A549 (cell line): ENCODE results near the gene INPP1. TPM values are rescaled to one million over a fixed set of nuclear protein-coding genes. Genes with fewer than 3 reads are reported as not detected.

ENCODE experiments used
- ATAC-seq, 2 experiments: fragments of 200-7000 bp in 1 of 2; fragments of >200 bp in 1 of 2; cut with Nextera tagmentation in 1 of 2; cut with Tn5 transposase in 1 of 2; 3 replicates each; pipeline versions ENCODE4 v1.8.0 to v1.9.1; 2018 to 2020; ENCODE audit warnings: mild to moderate bottlenecking in 1 of 2, moderate library complexity in 1 of 2
- CTCF ChIA-PET: fragments of 300-600 bp; sonication (Branson Sonifier 250); formaldehyde crosslinking; extraction: SDS; loops from one replicate; lab custom pipeline; 2021; ENCODE audit warnings: antibody characterized with exemption, inconsistent platforms; lab: Yijun Ruan, JAX
- POLR2A ChIA-PET: fragments of 350-600 bp; formaldehyde crosslinking; extraction: SDS; loops from one replicate; lab custom pipeline; 2021; ENCODE audit warnings: antibody characterized with exemption, inconsistent platforms; lab: Yijun Ruan, JAX
- DNase-seq, 2 experiments: peaks; one replicate each; pipeline versions ENCODE4 v3.0.0 to v3.0.0-alpha.2; 2011 to 2016; ENCODE audit warnings: low read depth in 1 of 2, low spot score in 1 of 2
- FAIRE-seq: peaks from 2 replicates; lab custom pipeline; 2011; peaks lifted over from hg19 to GRCh38; lab: Jason Lieb, UNC
- H3K27ac ChIP-seq, 2 experiments: fragments of >200 bp; sonication (Bioruptor Twin); formaldehyde crosslinking; 3 replicates each; pipeline ENCODE4 v1.5.1; 2016 to 2017
- H3K4me1 ChIP-seq: fragments of >200 bp; sonication (Bioruptor Twin); formaldehyde crosslinking; 3 replicates; pipeline ENCODE4 v1.6.1; 2016
- H3K4me2 ChIP-seq: fragments of >200 bp; sonication (Bioruptor Twin); formaldehyde crosslinking; 3 replicates; pipeline ENCODE4 v1.6.1; 2016
- H3K4me3 ChIP-seq: fragments of >200 bp; sonication (Bioruptor Twin); formaldehyde crosslinking; 3 replicates; pipeline ENCODE4 v1.5.1; 2016
- H3K9me3 ChIP-seq: fragments of >200 bp; sonication (Bioruptor Twin); formaldehyde crosslinking; 3 replicates; pipeline ENCODE4 v1.6.1; 2016
- BCL3 ChIP-seq: fragments of >200 bp; sonication (Bioruptor Twin); formaldehyde crosslinking; IDR thresholded peaks from 3 replicates; pipeline ENCODE4 v1.6.1; 2016
- CBX8 ChIP-seq: fragments of 200-600 bp; sonication (generic); IDR thresholded peaks from 2 replicates; pipeline ENCODE4 v1.6.1; 2016
- CEBPB ChIP-seq, 2 experiments: fragments of >200 bp in 1 of 2; sonication (Bioruptor Twin) in 1 of 2; formaldehyde crosslinking in 1 of 2; IDR thresholded peaks; 2 replicates each; pipeline ENCODE4 v1.6.1; 2012 to 2016
- CHD4 ChIP-seq: fragments of 200-600 bp; sonication (generic); IDR thresholded peaks from 2 replicates; pipeline ENCODE4 v1.6.1; 2016; ENCODE audit warnings: antibody characterized with exemption, mild to moderate bottlenecking, borderline replicate concordance
- EHF ChIP-seq: fragments of 250-450 bp; sonication (Bioruptor Pico); IDR thresholded peaks from 2 replicates; pipeline ENCODE4 v1.5.0; 2020; ENCODE audit warnings: mild to moderate bottlenecking
- EHMT2 ChIP-seq: fragments of 200-600 bp; sonication (generic); IDR thresholded peaks from 2 replicates; pipeline ENCODE4 v1.6.1; 2016; ENCODE audit warnings: antibody characterized with exemption, low read depth, mild to moderate bottlenecking, moderate library complexity
- EP300 ChIP-seq, 2 experiments: fragments of >200 bp; sonication (Bioruptor Twin); formaldehyde crosslinking; IDR thresholded peaks; 2 replicates in 1 of 2; 3 replicates in 1 of 2; pipeline ENCODE4 v1.6.1; 2016 to 2017
- ESRRA ChIP-seq: fragments of 150-350 bp; IDR thresholded peaks from 2 replicates; pipeline ENCODE4 v1.6.1; 2014; ENCODE audit warnings: mild to moderate bottlenecking, low read length, borderline replicate concordance
- FOSL2 ChIP-seq, 2 experiments: fragments of 450-650 bp in 1 of 2; fragments of >200 bp in 1 of 2; sonication (Bioruptor Twin) in 1 of 2; formaldehyde crosslinking; IDR thresholded peaks; 2 replicates each; pipeline versions ENCODE4 v1.5.0 to v1.6.1; 2016 to 2020; ENCODE audit warnings: mild to moderate bottlenecking in 1 of 2, moderate library complexity in 1 of 2
- FOXS1 ChIP-seq: fragments of 250-450 bp; sonication (Bioruptor Pico); IDR thresholded peaks from 2 replicates; pipeline ENCODE4 v1.5.0; 2020; ENCODE audit warnings: mild to moderate bottlenecking, moderate library complexity
- HES2 ChIP-seq: fragments of >200 bp; sonication (Bioruptor Twin); formaldehyde crosslinking; IDR thresholded peaks from 2 replicates; pipeline ENCODE4 v1.6.1; 2016
- HEYL ChIP-seq: fragments of 250-450 bp; sonication (Bioruptor Pico); IDR thresholded peaks from 2 replicates; pipeline ENCODE4 v1.8.0; 2021; ENCODE audit warnings: mild to moderate bottlenecking, moderate library complexity
- HOXB13 ChIP-seq: fragments of 250-450 bp; sonication (Bioruptor Pico); IDR thresholded peaks from 2 replicates; pipeline ENCODE4 v1.5.0; 2020; ENCODE audit warnings: low read depth, mild to moderate bottlenecking, moderate library complexity
- JUN ChIP-seq, 2 experiments: fragments of >200 bp; sonication (Bioruptor Twin); formaldehyde crosslinking; IDR thresholded peaks; 2 replicates in 1 of 2; 3 replicates in 1 of 2; pipeline ENCODE4 v1.6.1; 2016 to 2017
- MAZ ChIP-seq: fragments of 150-350 bp; IDR thresholded peaks from 2 replicates; pipeline ENCODE4 v1.6.1; 2014; ENCODE audit warnings: antibody characterized with exemption, low read depth, low read length, borderline replicate concordance
- MYC ChIP-seq: IDR thresholded peaks from 2 replicates; pipeline ENCODE4 v1.6.1; 2012; ENCODE audit warnings: mild to moderate bottlenecking, inconsistent platforms, low read length, improper control_type of control experiment, borderline replicate concordance
- NPAS2 ChIP-seq: fragments of 250-450 bp; sonication (Bioruptor Pico); IDR thresholded peaks from 2 replicates; pipeline ENCODE4 v1.8.0; 2022; ENCODE audit warnings: mild to moderate bottlenecking, moderate library complexity, borderline replicate concordance
- PHF8 ChIP-seq: fragments of 200-600 bp; sonication (generic); IDR thresholded peaks from 2 replicates; pipeline ENCODE4 v1.6.1; 2016; ENCODE audit warnings: low read depth, mild to moderate bottlenecking, antibody characterized with exemption, moderate library complexity, borderline replicate concordance
- POLR2A ChIP-seq: IDR thresholded peaks from 2 replicates; pipeline ENCODE4 v1.6.1; 2012; ENCODE audit warnings: mild to moderate bottlenecking, low read length
- POLR2AphosphoS2 ChIP-seq: conservative IDR thresholded peaks from 2 replicates; pipeline ENCODE4 v1.6.1; 2012; ENCODE audit warnings: low read length, improper control_type of control experiment, inconsistent platforms
- REST ChIP-seq: fragments of 200-600 bp; sonication (generic); IDR thresholded peaks from 2 replicates; pipeline ENCODE4 v1.6.1; 2016; ENCODE audit warnings: antibody characterized with exemption, mild to moderate bottlenecking, moderate library complexity
- RFX5 ChIP-seq: fragments of 450-650 bp; IDR thresholded peaks from 2 replicates; pipeline ENCODE4 v1.7.1; 2014; ENCODE audit warnings: antibody characterized with exemption, mild to moderate bottlenecking, moderate library complexity
- SMC3 ChIP-seq: fragments of >200 bp; sonication (Bioruptor Twin); formaldehyde crosslinking; IDR thresholded peaks from 3 replicates; pipeline ENCODE4 v1.6.1; 2018; ENCODE audit warnings: inconsistent platforms
- SREBF2 ChIP-seq: fragments of 450-650 bp; IDR thresholded peaks from 2 replicates; pipeline ENCODE4 v1.6.1; 2014; ENCODE audit warnings: mild to moderate bottlenecking, moderate library complexity
- USF2 ChIP-seq: fragments of 450-650 bp; IDR thresholded peaks from 2 replicates; pipeline ENCODE4 v1.6.1; 2014; ENCODE audit warnings: antibody characterized with exemption
- WGBS: methylation state at CpG from one replicate; pipeline ENCODE4 v1.1.6; 2017; ENCODE audit errors: missing lambda C conversion rate; 5-methylcytosine and 5-hydroxymethylcytosine counted together
- polyA plus RNA-seq, 4 experiments: library from polyadenylated mRNA; depleted of rRNA in 3 of 4; stranded (reverse); fragments of >200 nt; fragmentation: RNase III in 1 of 4; extraction: RNeasy Plus Mini Kit Qiagen cat#74134 plus additional on column Dnase treatment in 1 of 4; gene quantifications; 2 replicates in 3 of 4; 3 replicates in 1 of 4; pipeline ENCODE4 v1.2.3, GENCODE V29; 2011 to 2017

INPP1 gene
- polyA plus RNA-seq, 2 of the 4 experiments (the other 2 are of a cell fraction) = 12.8 to 18.4 TPM

- TF ChIP-seq FOSL2 (IDR thresholded peaks at IDR 0.05) (no peak), FOSL2 (CRISPR knock-in tag; IDR thresholded peaks at IDR 0.05) (no peak), NPAS2 (CRISPR knock-in tag) (no peak), SMC3 (no peak), EHMT2 (no peak), CBX8 (no peak)
Measured at GRCh38 chr2:190318514-190318913, 24.9 kb upstream of the INPP1 start (continued).

- peaks cover 14% of the 10 kb centered on the region for H3K4me1 ChIP-seq
- FAIRE-seq = no peak
- peak overlapping the region; percentile 70 for H3K4me2 ChIP-seq
- H3K4me3 ChIP-seq = peak overlapping the region; percentile 75
- ChIA-PET POLR2A (interaction anchor here (0.6 to 1.2 kb wide), 6 partner anchors 10 to 555 kb away, joined by 3 to 5 read pairs (median 4); partner anchors contain the start of genes ORMDL1 and PMS1), CTCF (interaction anchor here (0.5 to 2.3 kb wide), 14 partner anchors 9 to 485 kb away, joined by 3 to 12 read pairs (median 5); no protein-coding TSS in a partner anchor)
- no peaks in the 10 kb centered on the region for H3K9me3 ChIP-seq
- 12% methylated on average over 12 of the region's 12 CpGs for WGBS
- TF ChIP-seq SREBF2 (no peak), HES2 (no peak), CEBPB (IDR thresholded peaks at IDR 0.05) (no peak), BCL3 (0 out of 3 replicates have a peak, but pooled peaks have one; percentile 16), CHD4 (no peak), EHF (CRISPR knock-in tag) (no peak)
- ATAC-seq = peak; percentile 26 to 33
- peak overlapping the region; percentile 82 to 91 for H3K27ac ChIP-seq
- no peak for DNase-seq
Measured at GRCh38 chr2:190318931-190319554, 24.3 kb upstream of the INPP1 start.

- FAIRE-seq = peak; percentile 97
- 1% methylated on average over 27 of the region's 50 CpGs for WGBS
- ChIA-PET POLR2A (interaction anchor here (0.5 to 1.2 kb wide), 7 partner anchors 10 to 555 kb away, joined by 3 to 5 read pairs (median 3); partner anchors contain the start of genes ORMDL1 and PMS1), CTCF (interaction anchor here (0.5 to 2.3 kb wide), 21 partner anchors 9 to 231 kb away, joined by 3 to 12 read pairs (median 5); no protein-coding TSS in a partner anchor)
- Histone ChIP-seq H3K27ac (peak within 1 kb of the TSS; percentile 82 to 91), H3K4me1 (peaks cover 14% of the 10 kb centered on the region), H3K4me3 (peak within 1 kb of the TSS; percentile 75), H3K9me3 (no peaks in the 10 kb centered on the region), H3K4me2 (peak within 1 kb of the TSS; percentile 70)
- peak; percentile 84 to 99 for DNase-seq
- ATAC-seq = peak; percentile 99
- TF ChIP-seq JUN (IDR thresholded peaks at IDR 0.05) (peak in 1 of 2 experiments; percentile 76; a peak in 2 of 5 replicates), RFX5 (peak; percentile 63; the same call in 1 of the 2 replicates), POLR2AphosphoS2 (no peak), FOXS1 (CRISPR knock-in tag) (no peak), MYC (0 out of 2 replicates have a peak, but pooled peaks have one; percentile 16), REST (peak; percentile 87), HOXB13 (CRISPR knock-in tag) (no peak), PHF8 (peak; percentile 52; the same call in 1 of the 2 replicates), MAZ (no peak), HEYL (CRISPR knock-in tag) (no peak), EP300 (IDR thresholded peaks at IDR 0.05) (no peak), POLR2A (peak; percentile 76), ESRRA (no peak), USF2 (no peak)
Measured at GRCh38 chr2:190319555-190320498, 23.6 kb upstream of the INPP1 start, which contains the start of gene HIBCH. HIBCH (minus strand) TSS chr2:190319826; CDS start chr2:190319750, 76 bp downstream.
